GM21529 (cell line): ENCODE results near the gene KIAA1586.
A peak's percentile ranks its signal among the peaks of the same experiment; 100 is the strongest.
"Not testable (repeated sequence)": the region's sequence is repeated elsewhere in the genome, so short reads cannot be mapped to it uniquely, and the experiment has no call there.

Experiments
- ATAC-seq: cut with Tn5 transposase; IDR thresholded peaks from one replicate; pipeline ENCODE4 v1.9.1; 2021; ENCODE audit not compliant: unreplicated experiment

KIAA1586 gene

GRCh38 chr6:57046332-57047256, at the start of gene KIAA1586:
Gene KIAA1586 (plus strand): TSS chr6:57046693. CDS start chr6:57046756, 63 bp downstream.
- ATAC-seq, result peak; percentile 98

GRCh38 chr6:56999049-56999448, 47.4 kb upstream of the KIAA1586 start:
- ATAC-seq, result no peak

- not testable (repeated sequence) for ATAC-seq
Observed at GRCh38 chr6:56999748-57000147, 46.7 kb upstream of the KIAA1586 start.

- no peak for ATAC-seq
Observed at GRCh38 chr6:57002197-57002596, 44.3 kb upstream of the KIAA1586 start.

- no peak for ATAC-seq
Observed at GRCh38 chr6:57004292-57004691, 42.2 kb upstream of the KIAA1586 start.

- ATAC-seq, result no peak
Observed at GRCh38 chr6:57006101-57006500, 40.4 kb upstream of the KIAA1586 start.

GRCh38 chr6:57008069-57008468, 38.4 kb upstream of the KIAA1586 start:
- not testable (repeated sequence) for ATAC-seq

GRCh38 chr6:57013521-57013926, 33.0 kb upstream of the KIAA1586 start:
- no peak for ATAC-seq

- ATAC-seq, result no peak
Observed at GRCh38 chr6:57017069-57017468, 29.4 kb upstream of the KIAA1586 start.

- ATAC-seq, result no peak
Observed at GRCh38 chr6:57017841-57018240, 28.7 kb upstream of the KIAA1586 start.

- no peak for ATAC-seq
Observed at GRCh38 chr6:57019434-57019833, 27.1 kb upstream of the KIAA1586 start.

- ATAC-seq, result peak; percentile 86
Observed at GRCh38 chr6:57021086-57021720, 25.3 kb upstream of the KIAA1586 start.

- ATAC-seq, result no peak
Observed at GRCh38 chr6:57024321-57024720, 22.2 kb upstream of the KIAA1586 start.

GRCh38 chr6:57024775-57025174, 21.7 kb upstream of the KIAA1586 start:
- no peak for ATAC-seq

GRCh38 chr6:57026001-57026400, 20.5 kb upstream of the KIAA1586 start:
- no peak for ATAC-seq

GRCh38 chr6:57027301-57027700, 19.2 kb upstream of the KIAA1586 start:
- ATAC-seq, result no peak

- no peak for ATAC-seq
Observed at GRCh38 chr6:57029213-57029612, 17.3 kb upstream of the KIAA1586 start.

GRCh38 chr6:57033228-57033627, 13.3 kb upstream of the KIAA1586 start:
- no peak for ATAC-seq

GRCh38 chr6:57035549-57035948, 10.9 kb upstream of the KIAA1586 start:
- ATAC-seq, result no peak

GRCh38 chr6:57038906-57039305, 7.6 kb upstream of the KIAA1586 start:
- no peak for ATAC-seq

GRCh38 chr6:57040011-57040410, 6.5 kb upstream of the KIAA1586 start:
- ATAC-seq, result no peak

- not testable (repeated sequence) for ATAC-seq
Observed at GRCh38 chr6:57044061-57044460, 2.4 kb upstream of the KIAA1586 start.
